EH (cell line): Measurements from ENCODE around the gene EFHD1.
"Not testable (repeated sequence)": the region's sequence is repeated elsewhere in the genome, so short reads cannot be mapped to it uniquely, and the experiment has no call there.

ENCODE experiments used
- DNase-seq: peaks from one replicate; pipeline ENCODE4 v3.0.0-alpha.2; 2015; ENCODE audit warnings: low read depth

Gene EFHD1

GRCh38 chr2:232652505-232652851 lies 19.1 kb downstream of the EFHD1 start:
- no peak for DNase-seq

- DNase-seq = no peak
Observed at GRCh38 chr2:232653441-232653840, 20.0 kb downstream of the EFHD1 start.

GRCh38 chr2:232655392-232655791 lies 22.0 kb downstream of the EFHD1 start:
- no peak for DNase-seq

GRCh38 chr2:232658217-232658785 lies 24.9 kb downstream of the EFHD1 start:
- peak; percentile 26 for DNase-seq

- DNase-seq = peak; percentile 51
Observed at GRCh38 chr2:232659359-232659758, 26.0 kb downstream of the EFHD1 start.

- DNase-seq = no peak
Observed at GRCh38 chr2:232662486-232663260, 29.3 kb downstream of the EFHD1 start.

- DNase-seq = no peak
Observed at GRCh38 chr2:232666051-232666805, 32.8 kb downstream of the EFHD1 start.

GRCh38 chr2:232667989-232668583 lies 34.7 kb downstream of the EFHD1 start:
- peak; percentile 24 for DNase-seq

GRCh38 chr2:232668805-232669444 lies 35.5 kb downstream of the EFHD1 start:
- peak; percentile 38 for DNase-seq

GRCh38 chr2:232672588-232672987 lies 39.2 kb downstream of the EFHD1 start:
- no peak for DNase-seq

GRCh38 chr2:232674491-232674890 lies 41.1 kb downstream of the EFHD1 start:
- DNase-seq = no peak

- DNase-seq = no peak
Observed at GRCh38 chr2:232675381-232675780, 42.0 kb downstream of the EFHD1 start.

GRCh38 chr2:232680006-232680405 lies 46.6 kb downstream of the EFHD1 start:
- DNase-seq = no peak

- no peak for DNase-seq
Observed at GRCh38 chr2:232681527-232681926, 48.1 kb downstream of the EFHD1 start.

GRCh38 chr2:232683368-232683767 lies 50.0 kb downstream of the EFHD1 start:
- peak; percentile 24 for DNase-seq

- not testable (repeated sequence) for DNase-seq
Observed at GRCh38 chr2:232685391-232685790, 52.0 kb downstream of the EFHD1 start.

GRCh38 chr2:232687382-232688160 lies 54.2 kb downstream of the EFHD1 start:
- no peak for DNase-seq

GRCh38 chr2:232688201-232688600 lies 54.8 kb downstream of the EFHD1 start:
- no peak for DNase-seq

- DNase-seq = peak; percentile 67
Observed at GRCh38 chr2:232689152-232689910, 55.9 kb downstream of the EFHD1 start.

GRCh38 chr2:232691117-232691516 lies 57.7 kb downstream of the EFHD1 start:
- DNase-seq = not testable (repeated sequence)

GRCh38 chr2:232693344-232693743 lies 59.9 kb downstream of the EFHD1 start:
- no peak for DNase-seq
